ENCODE measurements around the gene ELK3.

DNA sequence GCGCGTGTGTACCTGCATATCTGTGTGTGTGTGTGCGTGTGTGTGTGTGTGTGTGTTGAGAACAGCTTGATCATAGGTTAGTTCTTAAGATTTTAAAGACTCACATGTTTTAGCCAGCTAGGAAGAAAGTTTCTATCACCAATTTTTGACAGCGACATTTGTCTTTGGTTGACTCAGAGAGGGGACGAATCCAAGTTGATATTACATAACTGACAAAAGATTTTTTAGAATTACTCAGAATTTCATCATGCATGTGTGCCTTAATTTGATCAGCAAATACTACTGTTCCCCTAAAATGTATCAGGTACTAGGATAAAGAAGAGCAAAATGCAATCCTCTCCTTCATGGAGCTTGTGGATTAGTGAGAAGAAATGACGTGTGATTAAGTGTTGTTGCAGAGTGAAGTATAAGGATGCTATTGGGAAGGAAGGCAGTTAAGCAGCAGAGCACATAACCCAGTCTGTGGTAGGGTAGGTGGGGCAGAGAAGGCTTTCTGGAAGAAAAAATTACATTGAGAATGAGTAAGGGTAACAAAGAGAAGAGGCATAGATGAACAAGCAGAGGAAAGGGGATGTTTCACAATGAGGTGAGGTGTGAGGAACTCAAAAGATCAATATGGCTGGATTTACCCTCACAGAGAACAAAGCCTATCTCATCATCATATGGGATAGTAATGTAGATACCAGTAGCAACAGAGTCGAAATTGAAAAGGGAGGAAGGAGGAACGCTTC, 77.5 kb downstream of the ELK3 start:
- TF ChIP-seq ZFP30 (CRISPR knock-in tag; IDR thresholded peaks at IDR 0.05) (no peak), CREB5 (CRISPR knock-in tag; IDR thresholded peaks at IDR 0.05; ENCODE audit: low read depth) (no peak), SNAI2 (CRISPR knock-in tag; IDR thresholded peaks at IDR 0.05) (no peak), ZNF8 (CRISPR knock-in tag; IDR thresholded peaks at IDR 0.05) (no peak), TOX (CRISPR knock-in tag; IDR thresholded peaks at IDR 0.05; ENCODE audit: borderline replicate concordance) (no peak), ZC3H10 (CRISPR knock-in tag; IDR thresholded peaks at IDR 0.05) (no peak), PPARA (CRISPR knock-in tag; IDR thresholded peaks at IDR 0.05; ENCODE audit: borderline replicate concordance) (no peak)
- TF ChIP-seq, protein P1, sequence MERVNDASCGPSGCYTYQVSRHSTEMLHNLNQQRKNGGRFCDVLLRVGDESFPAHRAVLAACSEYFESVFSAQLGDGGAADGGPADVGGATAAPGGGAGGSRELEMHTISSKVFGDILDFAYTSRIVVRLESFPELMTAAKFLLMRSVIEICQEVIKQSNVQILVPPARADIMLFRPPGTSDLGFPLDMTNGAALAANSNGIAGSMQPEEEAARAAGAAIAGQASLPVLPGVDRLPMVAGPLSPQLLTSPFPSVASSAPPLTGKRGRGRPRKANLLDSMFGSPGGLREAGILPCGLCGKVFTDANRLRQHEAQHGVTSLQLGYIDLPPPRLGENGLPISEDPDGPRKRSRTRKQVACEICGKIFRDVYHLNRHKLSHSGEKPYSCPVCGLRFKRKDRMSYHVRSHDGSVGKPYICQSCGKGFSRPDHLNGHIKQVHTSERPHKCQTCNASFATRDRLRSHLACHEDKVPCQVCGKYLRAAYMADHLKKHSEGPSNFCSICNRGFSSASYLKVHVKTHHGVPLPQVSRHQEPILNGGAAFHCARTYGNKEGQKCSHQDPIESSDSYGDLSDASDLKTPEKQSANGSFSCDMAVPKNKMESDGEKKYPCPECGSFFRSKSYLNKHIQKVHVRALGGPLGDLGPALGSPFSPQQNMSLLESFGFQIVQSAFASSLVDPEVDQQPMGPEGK (CRISPR knock-in tag; IDR thresholded peaks at IDR 0.05; ENCODE audit: borderline replicate concordance), result no peak
- TF ChIP-seq, protein P2, sequence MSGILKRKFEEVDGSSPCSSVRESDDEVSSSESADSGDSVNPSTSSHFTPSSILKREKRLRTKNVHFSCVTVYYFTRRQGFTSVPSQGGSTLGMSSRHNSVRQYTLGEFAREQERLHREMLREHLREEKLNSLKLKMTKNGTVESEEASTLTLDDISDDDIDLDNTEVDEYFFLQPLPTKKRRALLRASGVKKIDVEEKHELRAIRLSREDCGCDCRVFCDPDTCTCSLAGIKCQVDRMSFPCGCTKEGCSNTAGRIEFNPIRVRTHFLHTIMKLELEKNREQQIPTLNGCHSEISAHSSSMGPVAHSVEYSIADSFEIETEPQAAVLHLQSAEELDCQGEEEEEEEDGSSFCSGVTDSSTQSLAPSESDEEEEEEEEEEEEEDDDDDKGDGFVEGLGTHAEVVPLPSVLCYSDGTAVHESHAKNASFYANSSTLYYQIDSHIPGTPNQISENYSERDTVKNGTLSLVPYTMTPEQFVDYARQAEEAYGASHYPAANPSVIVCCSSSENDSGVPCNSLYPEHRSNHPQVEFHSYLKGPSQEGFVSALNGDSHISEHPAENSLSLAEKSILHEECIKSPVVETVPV (CRISPR knock-in tag; IDR thresholded peaks at IDR 0.05), result no peak
- TF ChIP-seq, protein P3, sequence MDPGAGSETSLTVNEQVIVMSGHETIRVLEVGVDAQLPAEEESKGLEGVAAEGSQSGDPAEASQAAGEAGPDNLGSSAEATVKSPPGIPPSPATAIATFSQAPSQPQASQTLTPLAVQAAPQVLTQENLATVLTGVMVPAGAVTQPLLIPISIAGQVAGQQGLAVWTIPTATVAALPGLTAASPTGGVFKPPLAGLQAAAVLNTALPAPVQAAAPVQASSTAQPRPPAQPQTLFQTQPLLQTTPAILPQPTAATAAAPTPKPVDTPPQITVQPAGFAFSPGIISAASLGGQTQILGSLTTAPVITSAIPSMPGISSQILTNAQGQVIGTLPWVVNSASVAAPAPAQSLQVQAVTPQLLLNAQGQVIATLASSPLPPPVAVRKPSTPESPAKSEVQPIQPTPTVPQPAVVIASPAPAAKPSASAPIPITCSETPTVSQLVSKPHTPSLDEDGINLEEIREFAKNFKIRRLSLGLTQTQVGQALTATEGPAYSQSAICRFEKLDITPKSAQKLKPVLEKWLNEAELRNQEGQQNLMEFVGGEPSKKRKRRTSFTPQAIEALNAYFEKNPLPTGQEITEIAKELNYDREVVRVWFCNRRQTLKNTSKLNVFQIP (CRISPR knock-in tag; IDR thresholded peaks at IDR 0.05; ENCODE audit: borderline replicate concordance, low read depth), result no peak
